ENCODE data around the gene NUDCD3.
"Not testable (repeated sequence)": the region's sequence is repeated elsewhere in the genome, so short reads cannot be mapped to it uniquely, and the experiment has no call there.

The NUDCD3 gene

DNA sequence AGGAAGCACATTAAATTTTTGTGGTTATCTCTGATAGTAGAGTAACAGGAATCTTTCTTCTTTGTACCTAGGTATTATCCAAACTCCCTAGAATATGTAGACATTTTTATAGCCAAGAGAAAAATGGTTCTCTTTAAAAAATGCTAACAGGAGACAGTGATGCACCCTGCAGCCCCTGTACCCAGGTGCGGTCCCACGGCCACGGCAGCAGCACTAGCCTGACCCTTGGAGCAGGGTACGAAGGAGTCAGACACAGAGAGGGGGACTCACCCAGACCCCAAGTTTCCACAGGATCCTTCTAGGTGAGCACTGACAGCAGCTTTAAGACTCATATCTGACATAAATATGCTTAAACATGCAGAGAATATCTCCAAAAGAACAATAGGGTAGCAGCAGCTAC, 60.4 kb downstream of the NUDCD3 start:
- H3K27ac ChIP-seq (ENCODE audit: low read length), result no peak overlapping the region
- peaks cover 3% of the 10 kb centered on the region for H3K4me1 ChIP-seq (ENCODE audit: control insufficient read depth, insufficient read depth, low read length)
- no peak overlapping the region for H3K4me3 ChIP-seq (ENCODE audit: low read length in 2 of 2)
- H3K9me3 ChIP-seq (ENCODE audit: control insufficient read depth in 2 of 2, low read length in 2 of 2), result no peaks in the 10 kb centered on the region
- no peak overlapping the region for H3K9ac ChIP-seq (ENCODE audit: low read length in 2 of 2)
- peaks cover 13 to 20% of the 10 kb centered on the region in 2 donors for H3K36me3 ChIP-seq (ENCODE audit: control insufficient read depth in 2 of 2, insufficient read depth in 2 of 2, low read length in 2 of 2)
- H3K27me3 ChIP-seq (ENCODE audit: control insufficient read depth in 1 of 2, insufficient read depth in 2 of 2, low read length in 2 of 2), result no peaks in the 10 kb centered on the region

DNA sequence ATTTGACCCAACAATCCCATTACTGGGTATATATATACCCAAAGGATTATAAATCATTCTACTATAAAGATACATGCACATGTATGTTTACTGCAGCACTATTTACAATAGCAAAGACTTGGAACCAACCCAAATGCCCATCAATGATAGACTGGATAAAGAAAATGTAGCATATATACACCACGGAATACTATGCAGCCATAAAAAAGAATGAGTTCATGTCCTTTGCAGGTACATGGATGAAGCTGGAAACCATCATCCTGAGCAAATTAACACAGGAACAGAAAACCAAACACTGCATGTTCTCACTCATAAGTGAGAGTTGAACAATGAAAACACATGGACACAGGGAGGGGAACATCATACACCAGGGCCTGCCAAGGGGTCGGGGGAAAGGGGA, 65.7 kb downstream of the NUDCD3 start:
- peaks cover 9 to 16% of the 10 kb centered on the region in 2 donors for H3K36me3 ChIP-seq (ENCODE audit: control insufficient read depth in 2 of 2, insufficient read depth in 2 of 2, low read length in 2 of 2)
- not testable (repeated sequence) for H3K9ac ChIP-seq (ENCODE audit: low read length in 2 of 2)

DNA sequence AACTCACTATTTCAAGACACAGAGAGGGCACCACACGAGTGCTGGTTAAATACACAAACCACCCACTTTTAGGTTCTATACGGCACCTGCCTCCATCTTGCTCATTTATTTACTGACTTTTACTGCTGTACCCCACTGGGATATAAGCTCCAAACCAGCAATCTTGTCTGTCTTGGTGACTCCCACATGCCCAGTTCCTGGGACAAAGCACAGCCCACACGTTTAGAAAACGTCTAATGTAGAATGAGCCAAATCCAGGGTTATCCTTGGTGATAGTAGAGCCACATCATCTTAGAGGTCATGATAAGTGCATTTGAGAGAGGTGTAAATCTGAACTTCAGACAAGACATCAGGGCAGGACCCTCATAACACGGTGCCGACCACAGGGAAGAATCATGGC, 73.5 kb downstream of the NUDCD3 start:
- Histone ChIP-seq H3K4me1 (ENCODE audit: control insufficient read depth, insufficient read depth, low read length) (no peaks in the 10 kb centered on the region), H3K4me3 (ENCODE audit: low read length in 2 of 2) (no peak overlapping the region), H3K27ac (ENCODE audit: low read length) (no peak overlapping the region), H3K9me3 (ENCODE audit: control insufficient read depth in 2 of 2, low read length in 2 of 2) (peaks cover 0 to under 1% of the 10 kb centered on the region in 2 donors), H3K36me3 (ENCODE audit: control insufficient read depth in 2 of 2, insufficient read depth in 2 of 2, low read length in 2 of 2) (peaks cover under 1 to 4% of the 10 kb centered on the region in 2 donors), H3K9ac (ENCODE audit: low read length in 2 of 2) (no peak overlapping the region), H3K27me3 (ENCODE audit: control insufficient read depth in 1 of 2, insufficient read depth in 2 of 2, low read length in 2 of 2) (no peaks in the 10 kb centered on the region)

More for the DNA sequence above, 65.7 kb downstream of the NUDCD3 start:
- H3K4me1 ChIP-seq (ENCODE audit: control insufficient read depth, insufficient read depth, low read length); H3K9me3 ChIP-seq (ENCODE audit: control insufficient read depth in 2 of 2, low read length in 2 of 2); H3K4me3 ChIP-seq (ENCODE audit: low read length in 2 of 2); H3K27me3 ChIP-seq (ENCODE audit: control insufficient read depth in 1 of 2, insufficient read depth in 2 of 2, low read length in 2 of 2); H3K27ac ChIP-seq (ENCODE audit: low read length): not testable (repeated sequence)

DNA sequence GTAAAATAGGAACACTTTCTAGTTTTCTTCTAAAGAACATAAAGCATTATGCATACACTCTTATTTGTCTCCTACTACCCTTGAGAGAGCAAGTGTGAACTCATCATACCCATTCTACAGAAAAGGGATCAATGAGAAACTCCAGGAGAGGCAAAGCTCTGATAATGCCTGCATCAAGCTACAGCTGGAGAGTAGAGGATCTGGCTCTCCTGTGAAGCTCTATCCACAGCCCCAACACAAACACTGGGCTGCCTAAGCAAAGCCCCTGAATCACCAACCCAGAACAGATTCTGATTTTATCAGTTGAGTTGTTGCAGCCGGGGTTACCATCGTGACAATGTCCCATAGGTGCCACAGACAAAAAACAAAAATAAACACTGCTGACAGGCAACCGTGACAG, 74.9 kb downstream of the NUDCD3 start:
- Histone ChIP-seq H3K27me3 (ENCODE audit: control insufficient read depth in 1 of 2, insufficient read depth in 2 of 2, low read length in 2 of 2) (no peaks in the 10 kb centered on the region), H3K9me3 (ENCODE audit: control insufficient read depth in 2 of 2, low read length in 2 of 2) (peaks cover 0 to 4% of the 10 kb centered on the region in 2 donors), H3K36me3 (ENCODE audit: control insufficient read depth in 2 of 2, insufficient read depth in 2 of 2, low read length in 2 of 2) (peaks cover 4 to 5% of the 10 kb centered on the region in 2 donors), H3K27ac (ENCODE audit: low read length) (no peak overlapping the region), H3K9ac (ENCODE audit: low read length in 2 of 2) (no peak overlapping the region), H3K4me3 (ENCODE audit: low read length in 2 of 2) (no peak overlapping the region), H3K4me1 (ENCODE audit: control insufficient read depth, insufficient read depth, low read length) (no peaks in the 10 kb centered on the region)

- Histone ChIP-seq H3K4me3 (ENCODE audit: low read length in 2 of 2) (no peak overlapping the region), H3K4me1 (ENCODE audit: control insufficient read depth, insufficient read depth, low read length) (no peaks in the 10 kb centered on the region), H3K36me3 (ENCODE audit: control insufficient read depth in 2 of 2, insufficient read depth in 2 of 2, low read length in 2 of 2) (peaks cover 4 to 5% of the 10 kb centered on the region in 2 donors), H3K27ac (ENCODE audit: low read length) (no peak overlapping the region), H3K9ac (ENCODE audit: low read length in 2 of 2) (no peak overlapping the region), H3K9me3 (ENCODE audit: control insufficient read depth in 2 of 2, low read length in 2 of 2) (peaks cover 0 to 4% of the 10 kb centered on the region in 2 donors), H3K27me3 (ENCODE audit: control insufficient read depth in 1 of 2, insufficient read depth in 2 of 2, low read length in 2 of 2) (no peaks in the 10 kb centered on the region)
Measured at GRCh38 chr7:44415047-44415446, 75.4 kb downstream of the NUDCD3 start.

GRCh38 chr7:44411306-44411705, 79.2 kb downstream of the NUDCD3 start:
- Histone ChIP-seq H3K4me3 (ENCODE audit: low read length in 2 of 2) (no peak overlapping the region), H3K9ac (ENCODE audit: low read length in 2 of 2) (no peak overlapping the region), H3K27me3 (ENCODE audit: control insufficient read depth in 1 of 2, insufficient read depth in 2 of 2, low read length in 2 of 2) (no peaks in the 10 kb centered on the region), H3K36me3 (ENCODE audit: control insufficient read depth in 2 of 2, insufficient read depth in 2 of 2, low read length in 2 of 2) (peaks cover 0 to 8% of the 10 kb centered on the region in 2 donors), H3K27ac (ENCODE audit: low read length) (no peak overlapping the region), H3K9me3 (ENCODE audit: control insufficient read depth in 2 of 2, low read length in 2 of 2) (peaks cover 0 to 4% of the 10 kb centered on the region in 2 donors), H3K4me1 (ENCODE audit: control insufficient read depth, insufficient read depth, low read length) (no peaks in the 10 kb centered on the region)

GRCh38 chr7:44408596-44408995, 81.9 kb downstream of the NUDCD3 start:
- Histone ChIP-seq H3K9ac (ENCODE audit: low read length in 2 of 2) (no peak overlapping the region), H3K9me3 (ENCODE audit: control insufficient read depth in 2 of 2, low read length in 2 of 2) (peaks cover 0 to 4% of the 10 kb centered on the region in 2 donors)

DNA sequence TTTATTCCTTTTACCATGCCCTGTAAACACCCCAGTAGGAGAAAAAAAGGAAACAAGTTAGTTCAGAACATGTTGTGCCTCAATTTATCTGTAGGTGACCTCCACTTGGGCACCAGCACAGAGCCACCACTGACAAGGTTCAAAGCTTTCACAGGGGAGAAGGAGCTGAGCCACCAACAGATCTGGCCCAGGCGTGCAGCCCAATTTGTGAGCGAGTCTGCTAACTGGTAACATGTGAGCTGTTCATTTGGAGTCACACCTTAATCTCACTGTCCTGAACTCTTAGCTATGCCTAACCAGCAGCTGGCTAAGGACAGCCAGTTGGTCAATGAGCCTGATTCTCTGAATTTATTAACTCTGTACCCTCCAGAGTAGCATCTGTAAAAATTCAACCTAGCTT, 86.7 kb downstream of the NUDCD3 start:
- Histone ChIP-seq H3K4me1 (ENCODE audit: control insufficient read depth, insufficient read depth, low read length) (no peaks in the 10 kb centered on the region), H3K9ac (ENCODE audit: low read length in 2 of 2) (no peak overlapping the region), H3K36me3 (ENCODE audit: control insufficient read depth in 2 of 2, insufficient read depth in 2 of 2, low read length in 2 of 2) (peaks cover 23 to 26% of the 10 kb centered on the region in 2 donors), H3K27me3 (ENCODE audit: control insufficient read depth in 1 of 2, insufficient read depth in 2 of 2, low read length in 2 of 2) (no peaks in the 10 kb centered on the region), H3K27ac (ENCODE audit: low read length) (no peak overlapping the region), H3K9me3 (ENCODE audit: control insufficient read depth in 2 of 2, low read length in 2 of 2) (no peaks in the 10 kb centered on the region), H3K4me3 (ENCODE audit: low read length in 2 of 2) (no peak overlapping the region)

More at GRCh38 chr7:44408596-44408995, 81.9 kb downstream of the NUDCD3 start:
- no peak overlapping the region for H3K4me3 ChIP-seq (ENCODE audit: low read length in 2 of 2)
- H3K27ac ChIP-seq (ENCODE audit: low read length), result no peak overlapping the region
- H3K36me3 ChIP-seq (ENCODE audit: control insufficient read depth in 2 of 2, insufficient read depth in 2 of 2, low read length in 2 of 2), result peaks cover 7 to 16% of the 10 kb centered on the region in 2 donors
- no peaks in the 10 kb centered on the region for H3K4me1 ChIP-seq (ENCODE audit: control insufficient read depth, insufficient read depth, low read length)
- no peaks in the 10 kb centered on the region for H3K27me3 ChIP-seq (ENCODE audit: control insufficient read depth in 1 of 2, insufficient read depth in 2 of 2, low read length in 2 of 2)

DNA sequence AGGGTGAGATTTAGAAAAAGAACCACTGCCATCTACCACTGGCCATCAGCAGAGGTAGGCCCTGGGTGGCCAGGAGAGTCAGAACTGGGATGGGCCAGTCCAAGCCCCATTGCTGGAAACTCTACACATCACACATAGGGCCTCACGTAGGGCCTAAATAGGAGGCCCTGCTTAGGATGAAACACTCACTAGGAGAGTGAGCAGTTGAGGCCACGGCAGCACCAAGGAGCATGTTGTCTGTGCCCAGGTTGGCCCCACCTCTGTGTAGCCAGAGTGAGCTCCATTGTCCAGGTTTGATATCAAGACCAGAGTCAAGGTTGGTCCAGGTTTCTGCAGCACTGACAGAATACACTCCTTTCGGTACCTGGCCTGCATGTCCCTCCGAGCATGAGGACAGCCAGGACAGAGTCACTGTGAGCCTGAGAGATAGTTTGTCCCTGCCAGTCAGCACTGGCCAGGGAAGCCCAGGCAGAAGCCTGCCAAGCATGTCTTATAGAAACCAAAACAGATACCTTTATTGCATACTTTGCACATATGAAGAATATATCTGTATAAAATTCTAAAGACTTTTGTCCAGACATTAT, 87.2 kb downstream of the NUDCD3 start:
- Histone ChIP-seq H3K9me3 (ENCODE audit: control insufficient read depth in 2 of 2, low read length in 2 of 2) (no peaks in the 10 kb centered on the region), H3K27ac (ENCODE audit: low read length) (no peak overlapping the region), H3K9ac (ENCODE audit: low read length in 2 of 2) (no peak overlapping the region), H3K4me1 (ENCODE audit: control insufficient read depth, insufficient read depth, low read length) (no peaks in the 10 kb centered on the region), H3K36me3 (ENCODE audit: control insufficient read depth in 2 of 2, insufficient read depth in 2 of 2, low read length in 2 of 2) (peaks cover 26 to 28% of the 10 kb centered on the region in 2 donors), H3K4me3 (ENCODE audit: low read length in 2 of 2) (no peak overlapping the region), H3K27me3 (ENCODE audit: control insufficient read depth in 1 of 2, insufficient read depth in 2 of 2, low read length in 2 of 2) (no peaks in the 10 kb centered on the region)

DNA sequence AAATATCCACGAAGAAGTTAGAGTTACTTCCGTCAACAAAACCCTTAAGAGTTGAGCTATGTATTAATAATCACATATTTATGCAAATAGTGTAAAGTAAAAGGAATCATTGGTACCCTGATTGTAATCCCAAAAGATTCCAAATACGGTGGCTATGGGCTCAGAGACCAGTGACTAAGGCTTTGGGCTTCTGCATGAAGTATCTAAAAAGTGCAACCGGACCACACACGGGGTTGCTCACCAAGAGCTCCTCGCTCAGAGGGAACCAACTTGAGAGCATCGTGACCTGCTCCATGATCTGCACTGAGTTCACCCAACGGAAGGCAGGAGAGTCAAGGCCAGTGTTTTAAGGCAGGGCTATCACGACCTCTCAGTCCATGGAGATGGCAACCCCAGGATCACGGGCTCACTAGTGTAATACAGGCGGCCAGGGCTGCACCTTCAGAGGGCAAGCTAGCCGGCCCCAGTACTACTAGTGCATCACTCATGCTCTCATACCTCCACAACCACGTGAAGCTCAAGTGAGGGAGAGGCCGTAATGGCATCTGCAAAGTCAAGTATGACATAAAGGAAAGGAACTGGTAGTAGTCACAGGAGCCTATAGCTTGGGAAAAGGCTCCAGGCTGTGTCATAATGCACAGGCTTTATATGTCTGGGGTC, 87.9 kb downstream of the NUDCD3 start:
- Histone ChIP-seq H3K4me3 (ENCODE audit: low read length in 2 of 2) (no peak overlapping the region), H3K27ac (ENCODE audit: low read length) (no peak overlapping the region), H3K36me3 (ENCODE audit: control insufficient read depth in 2 of 2, insufficient read depth in 2 of 2, low read length in 2 of 2) (peaks cover 28 to 33% of the 10 kb centered on the region in 2 donors), H3K4me1 (ENCODE audit: control insufficient read depth, insufficient read depth, low read length) (no peaks in the 10 kb centered on the region), H3K9me3 (ENCODE audit: control insufficient read depth in 2 of 2, low read length in 2 of 2) (no peaks in the 10 kb centered on the region), H3K9ac (ENCODE audit: low read length in 2 of 2) (no peak overlapping the region), H3K27me3 (ENCODE audit: control insufficient read depth in 1 of 2, insufficient read depth in 2 of 2, low read length in 2 of 2) (no peaks in the 10 kb centered on the region)

DNA sequence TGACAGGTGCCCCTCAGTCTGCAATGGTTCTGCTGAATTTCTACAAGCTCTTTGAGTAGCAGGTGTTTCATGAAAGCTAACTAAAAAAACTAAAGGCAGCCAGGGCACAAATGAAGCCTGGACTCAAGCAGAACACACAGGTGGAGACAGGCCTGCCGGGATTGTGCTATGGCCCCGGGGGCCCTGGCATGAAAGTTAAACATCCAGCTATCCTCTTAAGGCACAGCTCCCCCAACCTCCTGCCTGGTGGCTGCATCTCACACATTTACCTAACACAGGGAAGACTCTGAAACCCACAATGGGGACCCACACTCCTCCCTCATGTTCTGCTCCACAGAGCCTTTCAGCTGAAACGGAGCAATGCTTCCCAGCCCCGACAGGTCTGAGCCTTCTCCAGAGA, 88.8 kb downstream of the NUDCD3 start:
- Histone ChIP-seq H3K9me3 (ENCODE audit: control insufficient read depth in 2 of 2, low read length in 2 of 2) (no peaks in the 10 kb centered on the region), H3K4me1 (ENCODE audit: control insufficient read depth, insufficient read depth, low read length) (no peaks in the 10 kb centered on the region), H3K27ac (ENCODE audit: low read length) (no peak overlapping the region), H3K4me3 (ENCODE audit: low read length in 2 of 2) (no peak overlapping the region), H3K9ac (ENCODE audit: low read length in 2 of 2) (no peak overlapping the region), H3K36me3 (ENCODE audit: control insufficient read depth in 2 of 2, insufficient read depth in 2 of 2, low read length in 2 of 2) (peaks cover 26 to 38% of the 10 kb centered on the region in 2 donors), H3K27me3 (ENCODE audit: control insufficient read depth in 1 of 2, insufficient read depth in 2 of 2, low read length in 2 of 2) (no peaks in the 10 kb centered on the region)

Data from stomach smooth muscle (tissue), 2 donors.